K562 (cell line): ENCODE measurements around the gene CNDP2. TPM values are rescaled to one million over a fixed set of nuclear protein-coding genes. Genes with fewer than 3 reads are reported as not detected.

Source experiments
- ATAC-seq: fragments of 200-7000 bp; cut with Tn5 transposase; 3 replicates; pipeline ENCODE4 v1.9.1; 2020; ENCODE audit warnings: moderate library complexity
- BruUV-seq: library from RNA; stranded (reverse); fragments of 400-500 nt; replicated peaks from 2 replicates; lab custom pipeline; 2021; lab: Mats Ljungman, UMichigan
- CTCF ChIA-PET: fragments of 300-600 bp; formaldehyde crosslinking; extraction: SDS; loops from one replicate; lab custom pipeline; 2021; ENCODE audit warnings: low intra/inter-chr PET ratio; lab: Yijun Ruan, JAX
- POLR2A ChIA-PET: fragments of 300-600, 350-650 bp; sonication (Branson Sonifier 250); formaldehyde crosslinking; extraction: SDS; loops from one replicate; lab custom pipeline; 2021; ENCODE audit warnings: antibody characterized with exemption, inconsistent platforms; lab: Yijun Ruan, JAX
- DNase-seq, 4 experiments: peaks; one replicate each; pipeline versions ENCODE4 v3.0.0 to v3.0.0-alpha.2; 2011 to 2018; ENCODE audit warnings: low spot score in 3 of 4, mixed read lengths in 3 of 4; ENCODE audit errors: extremely low read depth in 1 of 4
- FAIRE-seq: peaks from 2 replicates; lab custom pipeline; 2011; peaks lifted over from hg19 to GRCh38; lab: Jason Lieb, UNC
- H2AFZ ChIP-seq: 2 replicates; pipeline ENCODE4 v1.6.0; 2011; ENCODE audit warnings: low read depth, low read length, control low read depth, inconsistent platforms
- H3K27ac ChIP-seq: fragments of 200-600 bp; 3 replicates; pipeline ENCODE4 v1.8.0; 2011; ENCODE audit warnings: low read depth, mild to moderate bottlenecking, control low read depth, inconsistent platforms, low read length, moderate library complexity, mixed read lengths; ENCODE audit errors: extremely low read depth
- H3K27me3 ChIP-seq, 2 experiments: fragments of 300-600 bp in 1 of 2; 2 replicates in 1 of 2; 3 replicates in 1 of 2; pipeline versions ENCODE4 v1.6.0 to v1.8.0; 2011; ENCODE audit warnings: inconsistent platforms in 2 of 2, low read length in 2 of 2, mild to moderate bottlenecking in 1 of 2, mixed read lengths in 1 of 2, moderate library complexity in 1 of 2; ENCODE audit not compliant: control insufficient read depth in 2 of 2, insufficient read depth in 2 of 2
- H3K36me3 ChIP-seq: fragments of 300-600 bp; 3 replicates; pipeline ENCODE4 v1.8.0; 2011; ENCODE audit warnings: mild to moderate bottlenecking, low read length, inconsistent platforms; ENCODE audit not compliant: control insufficient read depth, insufficient read depth
- H3K4me1 ChIP-seq, 2 experiments: fragments of 200-600 bp in 1 of 2; replicated peaks in 1 of 2; 2 replicates in 1 of 2; 3 replicates in 1 of 2; pipeline versions ENCODE4 v1.5.1 to v1.8.0; 2011; ENCODE audit warnings: inconsistent platforms in 2 of 2, low read length in 2 of 2, mild to moderate bottlenecking in 1 of 2, mixed read lengths in 1 of 2, moderate library complexity in 1 of 2; ENCODE audit not compliant: control insufficient read depth in 2 of 2, insufficient read depth in 2 of 2
- H3K4me2 ChIP-seq: 2 replicates; pipeline ENCODE4 v1.6.1; 2011; ENCODE audit warnings: low read length, control low read depth, inconsistent platforms, mixed read lengths; ENCODE audit not compliant: insufficient read depth
- H3K4me3 ChIP-seq: fragments of 200-600 bp; sonication (generic), shearing (Covaris generic); 2 replicates; pipeline ENCODE4 v1.5.1; 2016; ENCODE audit warnings: control low read depth, inconsistent platforms
- H3K79me2 ChIP-seq: fragments of 200-600 bp; 3 replicates; pipeline ENCODE4 v1.8.0; 2011; ENCODE audit warnings: low read length, inconsistent platforms; ENCODE audit not compliant: control insufficient read depth, insufficient read depth
- H3K9ac ChIP-seq, 2 experiments: 2 replicates each; pipeline versions ENCODE4 v1.6.0 to v1.6.1; 2011; ENCODE audit warnings: low read depth in 2 of 2, low read length in 2 of 2, control low read depth in 1 of 2, inconsistent platforms in 1 of 2, mild to moderate bottlenecking in 1 of 2, mixed read lengths in 1 of 2; ENCODE audit not compliant: insufficient read depth in 1 of 2
- H3K9me1 ChIP-seq: one replicate; pipeline ENCODE4 v1.6.0; 2011; ENCODE audit warnings: inconsistent platforms, mild to moderate bottlenecking, low read length, moderate library complexity; ENCODE audit not compliant: control insufficient read depth, insufficient read depth
- H3K9me3 ChIP-seq: replicated peaks from 2 replicates; pipeline ENCODE4 v1.5.1; 2011; ENCODE audit warnings: low read depth, low read length, inconsistent platforms; ENCODE audit not compliant: control insufficient read depth, insufficient read depth
- H4K20me1 ChIP-seq: replicated peaks from 2 replicates; pipeline ENCODE4 v1.6.1; 2011; ENCODE audit warnings: low read length, inconsistent platforms, mixed read lengths; ENCODE audit not compliant: control insufficient read depth, insufficient read depth
- CTCF ChIP-seq, 3 experiments: IDR thresholded peaks in 2 of 3; conservative IDR thresholded peaks in 1 of 3; 2 replicates each; pipeline ENCODE4 v1.5.1; 2011 to 2012; ENCODE audit warnings: low read length in 3 of 3, mild to moderate bottlenecking in 3 of 3, control low read depth in 2 of 3, improper control_type of control experiment in 1 of 3, inconsistent platforms in 1 of 3, low read depth in 1 of 3, mixed read lengths in 1 of 3, moderate library complexity in 1 of 3; ENCODE audit not compliant: insufficient read depth in 2 of 3
- FOXK2 ChIP-seq, 2 experiments: fragments of 450-650 bp; IDR thresholded peaks in 1 of 2; conservative IDR thresholded peaks in 1 of 2; 2 replicates each; pipeline ENCODE4 v1.6.1; 2016; ENCODE audit warnings: low read depth in 2 of 2, mild to moderate bottlenecking in 1 of 2
- HOXB6 ChIP-seq: fragments of 250-450 bp; sonication (Bioruptor Pico); IDR thresholded peaks from 2 replicates; pipeline ENCODE4 v1.5.1; 2022; ENCODE audit warnings: mild to moderate bottlenecking, borderline replicate concordance
- IRF1 ChIP-seq: sonication (generic); formaldehyde crosslinking; IDR thresholded peaks from 2 replicates; pipeline ENCODE4 v1.8.0; 2022; ENCODE audit warnings: missing genetic modification reagents, mild to moderate bottlenecking, borderline replicate concordance
- NFATC3 ChIP-seq: fragments of 450-650 bp; IDR thresholded peaks from 2 replicates; pipeline ENCODE4 v1.6.1; 2017; ENCODE audit warnings: mild to moderate bottlenecking
- RAD21 ChIP-seq, 2 experiments: fragments of 250-450 bp in 1 of 2; fragments of 450-650 bp in 1 of 2; sonication (Bioruptor Pico) in 1 of 2; formaldehyde crosslinking in 1 of 2; IDR thresholded peaks in 1 of 2; conservative IDR thresholded peaks in 1 of 2; 2 replicates each; pipeline versions ENCODE4 v1.4.0 to v1.8.0; 2020 to 2022; ENCODE audit warnings: mild to moderate bottlenecking in 2 of 2, moderate library complexity in 1 of 2
- REST ChIP-seq, 2 experiments: fragments of 450-650 bp; formaldehyde crosslinking in 1 of 2; IDR thresholded peaks; 2 replicates each; pipeline versions ENCODE4 v1.4.0 to v1.6.1; 2014 to 2020; ENCODE audit warnings: mild to moderate bottlenecking in 2 of 2, borderline replicate concordance in 1 of 2, low read depth in 1 of 2
- TAF15 ChIP-seq: fragments of 200-400 bp; formaldehyde crosslinking; IDR thresholded peaks from 2 replicates; pipeline ENCODE4 v1.6.1; 2017; ENCODE audit warnings: mild to moderate bottlenecking, low read depth, low read length, moderate library complexity
- TBP ChIP-seq: optimal IDR thresholded peaks from 2 replicates; pipeline ENCODE3; 2011; ENCODE audit warnings: low read depth, low read length, improper control_type of control experiment
- ZNF780A ChIP-seq: fragments of 250-450 bp; sonication (Bioruptor Pico); IDR thresholded peaks from 2 replicates; pipeline ENCODE4 v1.5.0; 2021; ENCODE audit warnings: mild to moderate bottlenecking
- WGBS: fragments of 100-300 bp; shearing (Covaris generic); methylation state at CpG from one replicate; pipeline ENCODE4 v1.1.6; 2016; ENCODE audit warnings: low coverage, mixed read lengths; ENCODE audit not compliant: insufficient coverage; ENCODE audit errors: missing lambda C conversion rate; 5-methylcytosine and 5-hydroxymethylcytosine counted together
- in situ Hi-C: fragments of 300-500 bp; cut with MboI; formaldehyde crosslinking; loops from 4 replicates; pipeline ENCODE4 v1.15.0; 2018; ENCODE audit warnings: inconsistent platforms, mixed read lengths
- intact Hi-C: fragments of 100-400 bp; cut with micrococcal nuclease; formaldehyde crosslinking; loops from 2 replicates; pipeline ENCODE4 v1.14.2; 2022
- polyA plus RNA-seq, 8 experiments: library from polyadenylated mRNA; depleted of rRNA in 4 of 8; stranded (reverse) in 5 of 8; unstranded in 3 of 8; fragments of >200 nt; fragmentation: Nextera tagmentation in 2 of 8; fragmentation: Illumina TruSeq in 1 of 8; extraction: Ambion mirVana in 2 of 8; extraction: Trizol in 1 of 8; gene quantifications; 2 replicates each; pipeline versions ENCODE4 v1.2.1 to v1.2.3, GENCODE V29; 2011 to 2014; ENCODE audit warnings: inconsistent platforms in 1 of 8, missing spikeins in 1 of 8
- total RNA-seq, 7 experiments: library from RNA; depleted of rRNA in 6 of 7; stranded (reverse); fragments of >200 nt in 6 of 7; fragmentation: Illumina TruSeq in 2 of 7; extraction: Trizol in 2 of 7; gene quantifications; 2 replicates each; pipeline versions ENCODE4 v1.2.1 to v1.2.3, GENCODE V29; 2011 to 2021; ENCODE audit warnings: low replicate concordance in 1 of 7

CNDP2 gene
- total and polyA plus RNA-seq, 9 of the 15 experiments (the other 6 are each of a cell fraction or from before 2014, with no cell fraction given) = 34.1 to 128 (median 53.8) TPM

GRCh38 chr18:74493689-74494088, 2.5 kb upstream of the CNDP2 start:
- peaks cover 10 to 20% of the 10 kb centered on the region in 2 experiments; a peak in 4 of 5 replicates for H3K4me1 ChIP-seq
- FAIRE-seq (no peak), ATAC-seq (no peak), DNase-seq (peak in 1 of 4 experiments; percentile 46)
- 56% methylated on average over 1 of the region's 1 CpG for WGBS
- H4K20me1 ChIP-seq = no peaks in the 10 kb centered on the region
- ChIA-PET POLR2A (no interaction called here), CTCF (interaction anchor here (0.6 kb wide), 2 partner anchors 34 to 140 kb away, joined by 3 read pairs; no protein-coding TSS in a partner anchor)
- intact Hi-C loops (loop anchor here (1.0 to 5.0 kb wide), 2 partner anchors 140 to 296 kb away; no protein-coding TSS in a partner anchor), in situ Hi-C loops (no loop called here)
- no TSS peak for BruUV-seq
- no peak overlapping the region for H3K4me2 ChIP-seq
- H3K79me2 ChIP-seq = peaks cover 25% of the 10 kb centered on the region
- H3K27ac ChIP-seq = no peak overlapping the region
- H3K9me3 ChIP-seq = no peaks in the 10 kb centered on the region
- H3K27me3 ChIP-seq = no peaks in the 10 kb centered on the region
- H3K9me1 ChIP-seq = no peaks in the 10 kb centered on the region
- H3K4me3 ChIP-seq = no peak overlapping the region
- H3K36me3 ChIP-seq = peaks cover 17% of the 10 kb centered on the region; the same call in 2 of the 3 replicates
- H2AFZ ChIP-seq = no peak overlapping the region
- no peak overlapping the region for H3K9ac ChIP-seq
- peak; percentile 44 to 60; a peak in 3 of 4 replicates for TF ChIP-seq RAD21 (CRISPR knock-in tag; conservative IDR thresholded peaks at IDR 0.05 in 1 of 2, IDR thresholded peaks at IDR 0.05 in 1 of 2)
- TF ChIP-seq TBP = no peak
- no peak for TF ChIP-seq NFATC3
- no peak for TF ChIP-seq HOXB6 (CRISPR knock-in tag)
- TF ChIP-seq FOXK2 (conservative IDR thresholded peaks at IDR 0.05 in 1 of 2, IDR thresholded peaks at IDR 0.05 in 1 of 2; ENCODE audit: low read depth in 2 of 2) = no peak
- TF ChIP-seq CTCF (IDR thresholded peaks at IDR 0.05 in 2 of 3, conservative IDR thresholded peaks at IDR 0.05 in 1 of 3; ENCODE audit: insufficient read depth in 2 of 3, low read depth in 1 of 3, low read length in 3 of 3) = peak; percentile 45 to 59 (median 46); a peak in 5 of 6 replicates
- TF ChIP-seq TAF15 = no peak
- no peak for TF ChIP-seq IRF1
- no peak for TF ChIP-seq ZNF780A (CRISPR knock-in tag)
- peak; percentile 39; the same call in 1 of the 2 replicates for TF ChIP-seq REST (IDR thresholded peaks at IDR 0.05; ENCODE audit: borderline replicate concordance)
- TF ChIP-seq REST (CRISPR knock-in tag; IDR thresholded peaks at IDR 0.05; ENCODE audit: low read depth) = no peak
